Choroid plexus epithelial cell (primary cell): Measurements from ENCODE around the gene IL31RA.

Experiments
- DNase-seq: peaks from one replicate; pipeline ENCODE4 v3.0.0-alpha.2; 2010; ENCODE audit warnings: low read depth
- H3K4me3 ChIP-seq: 2 replicates; pipeline ENCODE4 v1.5.1; 2011; ENCODE audit warnings: low read depth, mild to moderate bottlenecking, control low read depth, low read length, moderate library complexity
- TF ChIP-seq, protein P1 (sequence below): conservative IDR thresholded peaks from 2 replicates; pipeline ENCODE4 v1.5.1; 2011; ENCODE audit warnings: low read depth, mild to moderate bottlenecking, control low read depth, inconsistent platforms, low read length, moderate library complexity

Gene IL31RA

DNA sequence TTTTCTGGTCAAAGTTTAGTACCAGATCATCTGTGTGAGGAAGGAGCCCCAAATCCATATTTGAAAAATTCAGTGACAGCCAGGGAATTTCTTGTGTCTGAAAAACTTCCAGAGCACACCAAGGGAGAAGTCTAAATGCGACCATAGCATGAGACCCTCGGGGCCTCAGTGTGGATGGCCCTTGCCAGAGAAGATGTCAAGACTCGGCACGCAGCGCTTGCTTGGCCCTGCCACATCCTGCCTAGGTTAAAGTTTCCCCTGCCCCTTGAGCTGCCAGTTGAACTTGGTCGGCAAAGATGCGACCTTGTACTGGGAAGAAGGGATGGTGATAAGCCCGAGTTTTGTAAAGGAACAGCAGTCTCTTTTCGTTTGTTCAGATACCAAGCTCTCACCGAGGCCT lies 65.8 kb downstream of the IL31RA start:
- no peak for DNase-seq
- TF ChIP-seq, protein P1, sequence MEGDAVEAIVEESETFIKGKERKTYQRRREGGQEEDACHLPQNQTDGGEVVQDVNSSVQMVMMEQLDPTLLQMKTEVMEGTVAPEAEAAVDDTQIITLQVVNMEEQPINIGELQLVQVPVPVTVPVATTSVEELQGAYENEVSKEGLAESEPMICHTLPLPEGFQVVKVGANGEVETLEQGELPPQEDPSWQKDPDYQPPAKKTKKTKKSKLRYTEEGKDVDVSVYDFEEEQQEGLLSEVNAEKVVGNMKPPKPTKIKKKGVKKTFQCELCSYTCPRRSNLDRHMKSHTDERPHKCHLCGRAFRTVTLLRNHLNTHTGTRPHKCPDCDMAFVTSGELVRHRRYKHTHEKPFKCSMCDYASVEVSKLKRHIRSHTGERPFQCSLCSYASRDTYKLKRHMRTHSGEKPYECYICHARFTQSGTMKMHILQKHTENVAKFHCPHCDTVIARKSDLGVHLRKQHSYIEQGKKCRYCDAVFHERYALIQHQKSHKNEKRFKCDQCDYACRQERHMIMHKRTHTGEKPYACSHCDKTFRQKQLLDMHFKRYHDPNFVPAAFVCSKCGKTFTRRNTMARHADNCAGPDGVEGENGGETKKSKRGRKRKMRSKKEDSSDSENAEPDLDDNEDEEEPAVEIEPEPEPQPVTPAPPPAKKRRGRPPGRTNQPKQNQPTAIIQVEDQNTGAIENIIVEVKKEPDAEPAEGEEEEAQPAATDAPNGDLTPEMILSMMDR: no peak
- no peak overlapping the region for H3K4me3 ChIP-seq

DNA sequence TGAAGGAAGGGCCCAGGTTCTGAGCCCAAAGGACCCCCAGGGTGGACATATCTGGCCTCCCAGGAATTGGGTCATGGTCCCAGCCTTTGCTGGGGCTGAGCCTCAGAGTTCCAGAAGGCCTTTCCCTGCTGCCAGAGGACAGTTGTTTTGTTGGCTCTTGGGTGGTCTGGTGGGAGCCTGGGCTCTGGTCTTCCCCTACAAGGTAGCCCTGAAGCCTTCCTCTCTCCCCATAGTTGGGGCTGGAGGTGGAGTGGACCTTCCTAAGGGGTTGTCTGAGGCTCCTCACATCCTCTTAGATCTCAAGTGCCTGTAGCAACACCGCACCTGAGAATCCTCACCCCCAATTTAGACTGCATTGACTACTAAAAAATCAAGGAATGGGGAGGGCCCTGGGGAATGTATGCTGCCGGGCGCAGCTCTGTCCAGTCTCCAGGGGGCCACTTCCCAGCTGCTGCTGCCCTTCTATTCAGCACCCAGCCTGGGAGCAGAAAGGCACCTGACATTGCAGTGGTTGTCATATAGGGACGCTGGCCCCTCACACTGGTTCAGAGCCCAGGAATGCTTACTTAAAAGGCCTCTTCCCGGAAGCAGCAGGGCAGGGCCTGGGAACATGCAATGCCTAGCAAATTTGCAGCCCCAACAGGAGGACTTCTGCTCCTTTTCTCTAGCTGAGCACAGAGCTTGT lies 66.4 kb downstream of the IL31RA start:
- no peak overlapping the region for H3K4me3 ChIP-seq
- TF ChIP-seq, protein P1: no peak
- DNase-seq: no peak

DNA sequence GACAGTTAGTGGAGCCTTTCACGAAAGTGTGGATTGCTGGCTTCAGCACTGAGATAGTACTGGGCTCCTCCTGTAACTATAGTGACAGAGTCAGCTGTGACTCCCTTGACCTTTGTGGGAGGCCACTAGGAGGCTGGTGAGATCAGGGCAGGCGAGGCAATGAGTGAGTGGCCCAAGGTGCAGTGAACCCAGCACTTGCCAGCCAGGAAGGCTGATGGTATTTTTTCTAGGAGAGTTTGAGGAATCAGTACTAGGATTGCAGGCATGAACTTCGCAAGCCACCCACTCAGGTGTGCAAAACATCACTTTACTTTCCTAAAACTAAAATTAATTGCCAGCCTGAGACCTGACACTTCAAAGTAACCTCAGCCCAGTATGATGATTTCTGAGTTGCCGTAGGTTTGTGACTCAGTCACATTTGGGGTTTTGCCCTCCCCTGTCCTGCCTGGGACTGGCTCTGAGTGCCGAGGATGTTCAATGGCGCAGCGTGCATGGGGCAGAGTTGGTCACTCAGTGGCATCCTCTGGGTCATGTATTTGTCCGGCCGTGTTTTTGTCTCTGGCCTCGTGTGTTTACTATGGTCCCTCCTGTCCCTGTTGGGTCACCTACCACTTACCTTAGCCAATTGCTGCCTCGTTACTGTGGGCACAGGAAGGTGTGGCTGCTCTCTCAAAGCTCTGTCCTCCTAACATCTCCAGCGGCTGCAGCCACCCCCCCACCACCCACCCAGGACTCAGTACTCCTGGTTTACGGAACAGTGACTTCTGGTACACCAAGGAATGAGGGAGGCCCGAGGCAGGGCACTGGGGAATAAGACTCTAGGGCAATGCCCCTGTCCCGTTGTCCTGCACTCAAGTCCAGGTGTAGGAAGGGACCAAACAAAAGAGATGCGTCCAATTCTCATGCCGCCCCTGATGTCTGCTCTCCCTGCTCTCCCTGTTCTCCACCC lies 67.2 kb downstream of the IL31RA start:
- TF ChIP-seq, protein P1: no peak
- H3K4me3 ChIP-seq: no peak overlapping the region
- DNase-seq: no peak

DNA sequence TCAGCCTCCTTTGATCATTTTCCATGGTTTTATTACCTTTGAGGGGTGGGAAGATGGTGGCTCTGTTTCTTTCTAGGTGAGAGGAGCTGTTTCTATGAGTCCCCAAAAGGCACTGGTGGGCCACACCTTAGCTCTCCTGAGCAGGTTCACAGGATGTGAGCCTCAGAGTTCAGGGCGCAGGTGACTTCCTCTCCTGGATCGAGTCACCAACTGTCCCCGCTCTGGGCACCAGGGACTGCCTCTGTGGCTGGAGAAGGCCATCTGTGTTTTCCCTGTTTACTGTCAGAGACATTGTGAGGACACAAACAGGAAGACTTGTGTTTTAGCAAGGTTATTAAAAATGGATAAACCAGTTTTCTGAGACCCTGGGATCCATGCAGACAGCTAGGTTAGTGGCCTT lies 68.5 kb downstream of the IL31RA start:
- no peak overlapping the region for H3K4me3 ChIP-seq
- TF ChIP-seq, protein P1: no peak
- DNase-seq: no peak

DNA sequence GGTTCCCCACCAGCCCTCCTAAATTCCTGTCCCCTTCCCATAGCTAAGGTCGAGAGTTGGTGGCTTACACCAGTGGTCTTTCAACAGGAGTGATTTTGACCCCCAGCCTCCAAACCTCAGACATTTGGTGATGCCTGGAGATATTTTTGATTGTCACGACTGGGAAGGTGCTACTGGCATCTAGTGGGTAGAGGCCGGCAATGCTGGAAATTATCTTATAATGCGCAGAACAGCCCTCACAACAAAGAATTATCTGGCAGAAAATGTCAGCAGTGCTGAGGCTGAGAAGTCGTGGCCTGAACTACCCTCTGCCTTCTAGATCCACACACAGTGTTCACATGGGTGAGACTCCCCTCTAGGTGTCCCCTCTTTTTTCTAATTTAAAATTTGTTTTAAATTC lies 69.6 kb downstream of the IL31RA start:
- no peak overlapping the region for H3K4me3 ChIP-seq
- TF ChIP-seq, protein P1: peak; percentile 67
- DNase-seq: peak; percentile 46

DNA sequence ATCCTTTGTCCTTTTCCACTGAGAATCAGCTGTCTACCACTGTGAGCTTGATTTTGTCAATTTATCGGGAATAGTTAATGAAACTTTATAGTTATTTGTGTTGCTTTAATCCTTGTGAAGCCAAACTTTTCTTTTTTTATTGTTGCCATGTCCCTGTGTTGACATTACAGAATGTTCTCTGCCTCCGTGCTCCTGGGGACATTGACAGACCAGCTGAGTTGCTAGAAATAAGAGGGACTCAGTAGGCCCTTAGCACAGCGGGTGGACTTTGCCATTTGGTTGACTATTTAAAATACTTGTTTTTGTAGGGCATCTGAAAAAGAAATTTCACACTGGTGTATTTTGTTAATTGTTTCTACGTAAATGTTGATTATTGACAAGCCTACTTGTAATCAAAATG lies 70.5 kb downstream of the IL31RA start:
- TF ChIP-seq, protein P1: no peak
- H3K4me3 ChIP-seq: no peak overlapping the region
- DNase-seq: no peak
